Esophagus (tissue), 2 donors: Measurements from ENCODE around the gene CC2D1B. TPM values are rescaled to one million over a fixed set of nuclear protein-coding genes. Genes with fewer than 3 reads are reported as not detected.

Source experiments
- H3K27ac ChIP-seq, 2 donors: one replicate each; pipeline ENCODE4 v1.5.1; 2013; ENCODE audit warnings: low read depth in 2 of 2, mild to moderate bottlenecking in 2 of 2, inconsistent platforms in 1 of 2, low read length in 1 of 2, moderate library complexity in 1 of 2
- H3K27me3 ChIP-seq, 2 donors: one replicate each; pipeline ENCODE4 v1.6.1; 2013; ENCODE audit warnings: low read length in 2 of 2, control low read depth in 1 of 2, mild to moderate bottlenecking in 1 of 2; ENCODE audit not compliant: insufficient read depth in 2 of 2, control insufficient read depth in 1 of 2
- H3K36me3 ChIP-seq, 2 donors: one replicate each; pipeline ENCODE4 v1.6.1; 2013; ENCODE audit warnings: low read length in 1 of 2; ENCODE audit not compliant: control insufficient read depth in 2 of 2, insufficient read depth in 2 of 2
- H3K4me1 ChIP-seq, 2 donors: one replicate each; pipeline ENCODE4 v1.6.1; 2013; ENCODE audit warnings: low read length in 1 of 2; ENCODE audit not compliant: control insufficient read depth in 2 of 2, insufficient read depth in 2 of 2
- H3K4me3 ChIP-seq, 2 donors: one replicate each; pipeline ENCODE4 v1.5.1; 2013; ENCODE audit warnings: low read length in 2 of 2, mild to moderate bottlenecking in 2 of 2, low read depth in 1 of 2, moderate library complexity in 1 of 2
- H3K9me3 ChIP-seq, 2 donors: one replicate each; pipeline ENCODE4 v1.6.1; 2013; ENCODE audit warnings: mild to moderate bottlenecking in 2 of 2, low read depth in 1 of 2, low read length in 1 of 2, moderate library complexity in 1 of 2; ENCODE audit not compliant: control insufficient read depth in 2 of 2, insufficient read depth in 1 of 2
- WGBS, 2 donors: extraction: QIAGEN DNeasy Blood & Tissue Kit; methylation state at CpG; one replicate each; pipeline ENCODE4 v1.1.7; 2013; 5-methylcytosine and 5-hydroxymethylcytosine counted together
- polyA plus RNA-seq, 2 donors: library from polyadenylated mRNA; stranded (reverse); fragments of 200-250 nt; gene quantifications; one replicate each; pipeline ENCODE4 v1.2.3, GENCODE V29; 2013
- donor health status: healthy with polysubstance abuse.
- donor health status: Bipolar disorder and iron deficiency.

The CC2D1B gene
- polyA plus RNA-seq, 2 donors = 12.5 to 16.5 TPM

GRCh38 chr1:52348704-52349300, 17.2 kb downstream of the CC2D1B start:
- H3K27me3 ChIP-seq = no peaks in the 10 kb centered on the region
- peaks cover under 1 to 11% of the 10 kb centered on the region in 2 donors for H3K36me3 ChIP-seq
- H3K4me1 ChIP-seq = no peaks in the 10 kb centered on the region
- H3K9me3 ChIP-seq = no peaks in the 10 kb centered on the region
- WGBS, 2 donors = 30 to 38% methylated on average over 8 of the region's 8 CpGs
- peak overlapping the region in 1 of 2 donors; percentile 44 for H3K27ac ChIP-seq
- H3K4me3 ChIP-seq = no peak overlapping the region

- peaks cover 0 to 2% of the 10 kb centered on the region in 2 donors for H3K36me3 ChIP-seq
- no peak overlapping the region for H3K4me3 ChIP-seq
- no peak overlapping the region for H3K27ac ChIP-seq
- no peaks in the 10 kb centered on the region for H3K9me3 ChIP-seq
- no peaks in the 10 kb centered on the region for H3K27me3 ChIP-seq
- H3K4me1 ChIP-seq = no peaks in the 10 kb centered on the region
- WGBS, 2 donors = 68 to 73% methylated on average over 4 of the region's 4 CpGs
These were observed 19.4 kb downstream of the CC2D1B start for GRCh38 chr1:52346653-52347052.

- WGBS, 2 donors = 45 to 54% methylated on average over 2 of the region's 2 CpGs
- Histone ChIP-seq H3K27me3 (no peaks in the 10 kb centered on the region), H3K27ac (no peak overlapping the region), H3K9me3 (no peaks in the 10 kb centered on the region), H3K4me3 (no peak overlapping the region), H3K4me1 (no peaks in the 10 kb centered on the region), H3K36me3 (peaks cover 0 to 2% of the 10 kb centered on the region in 2 donors)
These were observed 20.8 kb downstream of the CC2D1B start for GRCh38 chr1:52345252-52345651.

- Histone ChIP-seq H3K27me3 (no peaks in the 10 kb centered on the region), H3K4me1 (no peaks in the 10 kb centered on the region), H3K4me3 (no peak overlapping the region), H3K36me3 (peaks cover 0 to 2% of the 10 kb centered on the region in 2 donors), H3K27ac (no peak overlapping the region), H3K9me3 (no peaks in the 10 kb centered on the region)
- 89 to 90% methylated on average over 3 of the region's 3 CpGs for WGBS, 2 donors
These were observed 22.0 kb downstream of the CC2D1B start for GRCh38 chr1:52343979-52344378.

GRCh38 chr1:52341655-52342260, 24.2 kb downstream of the CC2D1B start:
- Histone ChIP-seq H3K27ac (no peak overlapping the region), H3K4me1 (no peaks in the 10 kb centered on the region), H3K4me3 (no peak overlapping the region), H3K27me3 (no peaks in the 10 kb centered on the region), H3K9me3 (no peaks in the 10 kb centered on the region), H3K36me3 (peaks cover 0 to 2% of the 10 kb centered on the region in 2 donors)
- WGBS, 2 donors = 74 to 76% methylated on average over 7 of the region's 7 CpGs

- H3K36me3 ChIP-seq = no peaks in the 10 kb centered on the region
- H3K9me3 ChIP-seq = no peaks in the 10 kb centered on the region
- 83 to 84% methylated on average over 2 of the region's 2 CpGs for WGBS, 2 donors
- H3K27me3 ChIP-seq = no peaks in the 10 kb centered on the region
- H3K27ac ChIP-seq = no peak overlapping the region
- H3K4me1 ChIP-seq = no peaks in the 10 kb centered on the region
- no peak overlapping the region for H3K4me3 ChIP-seq
These were observed 28.6 kb downstream of the CC2D1B start for GRCh38 chr1:52337439-52337838.

GRCh38 chr1:52334906-52335528, 31.0 kb downstream of the CC2D1B start:
- 80 to 83% methylated on average over 3 of the region's 3 CpGs for WGBS, 2 donors
- Histone ChIP-seq H3K4me3 (no peak overlapping the region), H3K4me1 (no peaks in the 10 kb centered on the region), H3K27ac (no peak overlapping the region), H3K36me3 (no peaks in the 10 kb centered on the region), H3K27me3 (no peaks in the 10 kb centered on the region), H3K9me3 (no peaks in the 10 kb centered on the region)

- Histone ChIP-seq H3K9me3 (no peaks in the 10 kb centered on the region), H3K27ac (no peak overlapping the region), H3K36me3 (no peaks in the 10 kb centered on the region), H3K4me1 (no peaks in the 10 kb centered on the region), H3K4me3 (no peak overlapping the region), H3K27me3 (no peaks in the 10 kb centered on the region)
- WGBS, 2 donors = 78 to 93% methylated on average over 1 of the region's 1 CpG
These were observed 33.6 kb downstream of the CC2D1B start for GRCh38 chr1:52332411-52332810.

- Histone ChIP-seq H3K36me3 (no peaks in the 10 kb centered on the region), H3K4me1 (no peaks in the 10 kb centered on the region), H3K9me3 (no peaks in the 10 kb centered on the region), H3K4me3 (no peak overlapping the region), H3K27ac (no peak overlapping the region), H3K27me3 (no peaks in the 10 kb centered on the region)
- WGBS, 2 donors = 80 to 82% methylated on average over 1 of the region's 1 CpG
These were observed 37.4 kb downstream of the CC2D1B start for GRCh38 chr1:52328615-52329014.

GRCh38 chr1:52325786-52326185, 40.2 kb downstream of the CC2D1B start:
- no peaks in the 10 kb centered on the region for H3K4me1 ChIP-seq
- no peaks in the 10 kb centered on the region for H3K27me3 ChIP-seq
- H3K9me3 ChIP-seq = no peaks in the 10 kb centered on the region
- H3K36me3 ChIP-seq = no peaks in the 10 kb centered on the region
- WGBS, 2 donors = 82% methylated on average over 5 of the region's 5 CpGs
- H3K4me3 ChIP-seq = no peak overlapping the region
- H3K27ac ChIP-seq = no peak overlapping the region
